Upper lobe of left lung (tissue), 4 donors: ENCODE data around the gene KANK3.
"Not testable (repeated sequence)": the region's sequence is repeated elsewhere in the genome, so short reads cannot be mapped to it uniquely, and the experiment has no call there.

Experiments used
- CTCF ChIP-seq, 6 experiments: fragments of 450-650 bp in 4 of 6; fragments of 200-600 bp in 2 of 6; sonication (generic) in 2 of 6; IDR thresholded peaks; one replicate each; pipeline ENCODE4 v1.5.1; 2016 to 2019; ENCODE audit warnings: antibody characterized with exemption in 6 of 6
- POLR2A ChIP-seq, 4 donors: fragments of 450-650 bp; IDR thresholded peaks; one replicate each; pipeline ENCODE4 v1.5.1; 2016 to 2017; ENCODE audit warnings: antibody characterized with exemption in 4 of 4, mild to moderate bottlenecking in 2 of 4
- POLR2AphosphoS5 ChIP-seq, 2 donors: sonication (generic); formaldehyde crosslinking; IDR thresholded peaks; one replicate each; pipeline ENCODE4 v1.5.1; 2017; ENCODE audit warnings: antibody characterized with exemption in 2 of 2

- not testable (repeated sequence) for TF ChIP-seq POLR2A, POLR2AphosphoS5, CTCF (IDR thresholded peaks at IDR 0.05)
Observed at GRCh38 chr19:8384569-8384968, 41.5 kb upstream of the KANK3 start.
